CD4-positive, alpha-beta T cell (primary cell): ENCODE results near the gene SLFN11. TPM values are rescaled to one million over a fixed set of nuclear protein-coding genes. Genes with fewer than 3 reads are reported as not detected.

Experiments
- ATAC-seq: fragments of 200-7000 bp; cut with Tn5 transposase; one replicate; pipeline ENCODE4 v1.10.0; 2022; ENCODE audit warnings: mild to moderate bottlenecking; ENCODE audit not compliant: poor library complexity
- CTCF ChIA-PET: fragments of 350-600 bp; sonication (Branson Sonifier 250); formaldehyde crosslinking; loops from one replicate; lab custom pipeline; 2021; ENCODE audit warnings: antibody characterized with exemption, inconsistent platforms; lab: Charles Lee
- POLR2A ChIA-PET: fragments of 350-600 bp; sonication (Branson Sonifier 250); formaldehyde crosslinking; loops from one replicate; lab custom pipeline; 2021; ENCODE audit warnings: antibody characterized with exemption, inconsistent platforms; lab: Charles Lee
- DNase-seq, 14 experiments: peaks; one replicate each; pipeline ENCODE4 v3.0.0-alpha.2; 2013 to 2020; ENCODE audit warnings: mixed read lengths in 2 of 14
- H3K27ac ChIP-seq, 2 donors: one replicate each; pipeline versions ENCODE4 v1.5.1 to v1.7.0; 2013; ENCODE audit warnings: low read length in 2 of 2, low read depth in 1 of 2, mild to moderate bottlenecking in 1 of 2
- H3K27me3 ChIP-seq, 2 experiments: 1 replicate in 1 of 2; 2 replicates in 1 of 2; pipeline versions ENCODE4 v1.6.1 to v1.7.0; 2013; ENCODE audit warnings: low read length in 2 of 2, control low read depth in 1 of 2, mild to moderate bottlenecking in 1 of 2, moderate library complexity in 1 of 2; ENCODE audit not compliant: insufficient read depth in 2 of 2, control insufficient read depth in 1 of 2
- H3K36me3 ChIP-seq: one replicate; pipeline ENCODE4 v1.6.1; 2013; ENCODE audit warnings: low read length, control low read depth; ENCODE audit not compliant: insufficient read depth
- H3K4me1 ChIP-seq: one replicate; pipeline ENCODE4 v1.6.1; 2013; ENCODE audit warnings: low read length, control low read depth; ENCODE audit not compliant: insufficient read depth
- H3K4me3 ChIP-seq: one replicate; pipeline ENCODE4 v1.5.1; 2013; ENCODE audit warnings: mild to moderate bottlenecking, low read length, moderate library complexity
- H3K9me3 ChIP-seq, 2 experiments: 1 replicate in 1 of 2; 2 replicates in 1 of 2; pipeline versions ENCODE4 v1.6.1 to v1.7.0; 2013; ENCODE audit warnings: low read length in 2 of 2, mild to moderate bottlenecking in 2 of 2, control low read depth in 1 of 2, moderate library complexity in 1 of 2; ENCODE audit not compliant: control insufficient read depth in 1 of 2, insufficient read depth in 1 of 2
- H3K27ac Mint-ChIP-seq: one replicate; pipeline ENCODE4 v1.8.0; 2020; ENCODE audit warnings: mixed read lengths
- H3K27me3 Mint-ChIP-seq: one replicate; pipeline ENCODE4 v1.8.0; 2021; ENCODE audit warnings: mixed read lengths
- H3K36me3 Mint-ChIP-seq: one replicate; pipeline ENCODE4 v1.8.0; 2021; ENCODE audit warnings: low read depth, mixed read lengths
- H3K4me1 Mint-ChIP-seq: one replicate; pipeline ENCODE4 v1.8.0; 2021; ENCODE audit warnings: low read depth, mixed read lengths
- H3K4me3 Mint-ChIP-seq: one replicate; pipeline ENCODE4 v1.8.0; 2020; ENCODE audit warnings: mild to moderate bottlenecking, mixed read lengths
- H3K9me3 Mint-ChIP-seq: one replicate; pipeline ENCODE4 v1.8.0; 2020; ENCODE audit warnings: mixed read lengths
- intact Hi-C, 2 experiments: fragments of 100-400 bp; cut with DNase I in 1 of 2; cut with micrococcal nuclease in 1 of 2; formaldehyde crosslinking; loops; one replicate each; pipeline versions ENCODE4 v1.15.1 to v1.9.0; 2023 to 2025; cut with DNase I, micrococcal nuclease
- total RNA-seq, 174 experiments: library from RNA in 2 of 174; stranded (reverse) in 2 of 174; gene quantifications; one replicate each; pipeline ENCODE4 v1.2.3 and lab custom pipeline; 2021 to 2026
- TF ChIP-seq, protein P1 (sequence below): fragments of 200-600 bp; IDR thresholded peaks from one replicate; pipeline ENCODE4 v1.8.0; 2022; ENCODE audit warnings: antibody characterized with exemption, mild to moderate bottlenecking

The SLFN11 gene
- total RNA-seq, 2 experiments from 2014 or later, result 16.5 to 18.5 TPM

- CTCF ChIA-PET, result interaction anchor here (1.1 kb wide), 1 partner anchor 13 kb away, joined by 3 read pairs; no protein-coding TSS in a partner anchor
Measured at GRCh38 chr17:35414247-35414646, 40.8 kb upstream of the SLFN11 start.

DNA sequence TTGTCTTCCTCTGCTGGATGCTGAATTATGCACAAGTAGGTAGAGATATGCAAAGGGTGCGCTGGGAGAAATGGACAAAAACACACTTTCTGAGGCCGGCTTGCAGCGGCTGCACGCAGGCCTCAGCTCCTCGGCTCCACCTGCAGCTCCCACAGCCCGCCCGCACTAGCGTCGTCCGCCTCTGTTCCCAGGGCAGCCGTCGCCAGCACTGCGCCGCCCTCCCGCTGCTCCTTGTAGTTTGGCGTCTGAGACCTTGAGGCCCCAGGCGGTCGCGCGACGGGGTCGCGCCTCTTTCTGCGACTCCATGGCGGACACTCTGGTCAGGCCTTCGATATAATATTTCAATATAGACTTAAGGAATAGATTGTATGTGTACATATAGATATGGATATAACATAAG, 34.1 kb upstream of the SLFN11 start:
- Histone ChIP-seq H3K9me3 (peaks cover 0 to 4% of the 10 kb centered on the region in 2 experiments), H3K27ac (no peak overlapping the region), H3K27me3 (no peaks in the 10 kb centered on the region), H3K36me3 (peaks cover 15% of the 10 kb centered on the region), H3K4me1 (no peaks in the 10 kb centered on the region), H3K4me3 (no peak overlapping the region)
- no peaks in the 10 kb centered on the region for H3K9me3 Mint-ChIP-seq
- peaks cover 6% of the 10 kb centered on the region for H3K4me1 Mint-ChIP-seq
- peaks cover 32% of the 10 kb centered on the region for H3K36me3 Mint-ChIP-seq
- TF ChIP-seq, protein P1, sequence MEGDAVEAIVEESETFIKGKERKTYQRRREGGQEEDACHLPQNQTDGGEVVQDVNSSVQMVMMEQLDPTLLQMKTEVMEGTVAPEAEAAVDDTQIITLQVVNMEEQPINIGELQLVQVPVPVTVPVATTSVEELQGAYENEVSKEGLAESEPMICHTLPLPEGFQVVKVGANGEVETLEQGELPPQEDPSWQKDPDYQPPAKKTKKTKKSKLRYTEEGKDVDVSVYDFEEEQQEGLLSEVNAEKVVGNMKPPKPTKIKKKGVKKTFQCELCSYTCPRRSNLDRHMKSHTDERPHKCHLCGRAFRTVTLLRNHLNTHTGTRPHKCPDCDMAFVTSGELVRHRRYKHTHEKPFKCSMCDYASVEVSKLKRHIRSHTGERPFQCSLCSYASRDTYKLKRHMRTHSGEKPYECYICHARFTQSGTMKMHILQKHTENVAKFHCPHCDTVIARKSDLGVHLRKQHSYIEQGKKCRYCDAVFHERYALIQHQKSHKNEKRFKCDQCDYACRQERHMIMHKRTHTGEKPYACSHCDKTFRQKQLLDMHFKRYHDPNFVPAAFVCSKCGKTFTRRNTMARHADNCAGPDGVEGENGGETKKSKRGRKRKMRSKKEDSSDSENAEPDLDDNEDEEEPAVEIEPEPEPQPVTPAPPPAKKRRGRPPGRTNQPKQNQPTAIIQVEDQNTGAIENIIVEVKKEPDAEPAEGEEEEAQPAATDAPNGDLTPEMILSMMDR, result no peak
- ChIA-PET POLR2A (no interaction called here), CTCF (no interaction called here)
- H3K27ac Mint-ChIP-seq, result no peak overlapping the region
- H3K4me3 Mint-ChIP-seq, result no peak overlapping the region
- DNase-seq, result no peak
- ATAC-seq, result no peak
- intact Hi-C loops, result no loop called here
- H3K27me3 Mint-ChIP-seq, result no peaks in the 10 kb centered on the region

More at GRCh38 chr17:35414247-35414646, 40.8 kb upstream of the SLFN11 start:
- DNase-seq (no peak), ATAC-seq (no peak)
- TF ChIP-seq, protein P1, result no peak
- Mint-ChIP-seq H3K9me3 (peaks cover 3% of the 10 kb centered on the region), H3K4me1 (peaks cover 26% of the 10 kb centered on the region), H3K4me3 (no peak overlapping the region), H3K27ac (no peak overlapping the region), H3K27me3 (no peaks in the 10 kb centered on the region), H3K36me3 (peaks cover 64% of the 10 kb centered on the region)
- intact Hi-C loops, result no loop called here
- H3K4me3 ChIP-seq, result no peak overlapping the region
- peaks cover 0 to 3% of the 10 kb centered on the region in 2 experiments for H3K9me3 ChIP-seq
- no peak overlapping the region for H3K27ac ChIP-seq
- no peaks in the 10 kb centered on the region for H3K27me3 ChIP-seq
- H3K36me3 ChIP-seq, result peaks cover 21% of the 10 kb centered on the region
- POLR2A ChIA-PET, result no interaction called here
- H3K4me1 ChIP-seq, result no peaks in the 10 kb centered on the region

GRCh38 chr17:35406568-35406967, 33.1 kb upstream of the SLFN11 start:
- Mint-ChIP-seq H3K27me3 (no peaks in the 10 kb centered on the region), H3K4me3 (no peak overlapping the region), H3K36me3 (peaks cover 26% of the 10 kb centered on the region), H3K27ac (no peak overlapping the region), H3K4me1 (peaks cover 6% of the 10 kb centered on the region), H3K9me3 (no peaks in the 10 kb centered on the region)
- peaks cover 0 to 4% of the 10 kb centered on the region in 2 experiments for H3K9me3 ChIP-seq
- TF ChIP-seq, protein P1, result no peak
- POLR2A ChIA-PET, result no interaction called here
- H3K4me3 ChIP-seq, result no peak overlapping the region
- DNase-seq (no peak), ATAC-seq (no peak)
- H3K4me1 ChIP-seq, result no peaks in the 10 kb centered on the region
- CTCF ChIA-PET, result no interaction called here
- peaks cover 15% of the 10 kb centered on the region for H3K36me3 ChIP-seq
- no peak overlapping the region for H3K27ac ChIP-seq
- intact Hi-C loops, result no loop called here
- no peaks in the 10 kb centered on the region for H3K27me3 ChIP-seq
